GM04504 (cell line): ENCODE results near the gene OTUB2.

Source experiments
- DNase-seq: peaks from one replicate; pipeline ENCODE4 v3.0.0-alpha.2; 2012; ENCODE audit warnings: low read depth

Gene OTUB2

GRCh38 chr14:94041551-94042346, 15.6 kb downstream of the OTUB2 start:
- DNase-seq: peak; percentile 16

- DNase-seq: no peak
Measured at GRCh38 chr14:94042433-94043091, 16.4 kb downstream of the OTUB2 start.

- no peak for DNase-seq
Measured at GRCh38 chr14:94043111-94043755, 17.1 kb downstream of the OTUB2 start.

- no peak for DNase-seq
Measured at GRCh38 chr14:94043756-94044475, 17.8 kb downstream of the OTUB2 start.

- DNase-seq: no peak
Measured at GRCh38 chr14:94044476-94045091, 18.4 kb downstream of the OTUB2 start.

- no peak for DNase-seq
Measured at GRCh38 chr14:94045101-94045500, 19.0 kb downstream of the OTUB2 start.

- DNase-seq: no peak
Measured at GRCh38 chr14:94045563-94046345, 19.6 kb downstream of the OTUB2 start.

GRCh38 chr14:94046696-94047250, 20.6 kb downstream of the OTUB2 start:
- DNase-seq: no peak

- no peak for DNase-seq
Measured at GRCh38 chr14:94047581-94047980, 21.4 kb downstream of the OTUB2 start.

- no peak for DNase-seq
Measured at GRCh38 chr14:94048691-94049624, 22.8 kb downstream of the OTUB2 start.

- DNase-seq: no peak
Measured at GRCh38 chr14:94049625-94050023, 23.5 kb downstream of the OTUB2 start.

- no peak for DNase-seq
Measured at GRCh38 chr14:94050231-94050880, 24.2 kb downstream of the OTUB2 start.

GRCh38 chr14:94051115-94051514, 25.0 kb downstream of the OTUB2 start:
- DNase-seq: no peak

- no peak for DNase-seq
Measured at GRCh38 chr14:94051779-94052178, 25.6 kb downstream of the OTUB2 start.

- no peak for DNase-seq
Measured at GRCh38 chr14:94052199-94052598, 26.1 kb downstream of the OTUB2 start.

GRCh38 chr14:94052662-94053061, 26.5 kb downstream of the OTUB2 start:
- no peak for DNase-seq

GRCh38 chr14:94054401-94054800, 28.3 kb downstream of the OTUB2 start:
- DNase-seq: no peak

GRCh38 chr14:94054936-94055335, 28.8 kb downstream of the OTUB2 start:
- no peak for DNase-seq
